Forelimb muscle (tissue), 1 donor: ENCODE results near the gene ALOX12B. TPM values are rescaled to one million over a fixed set of nuclear protein-coding genes. Genes with fewer than 3 reads are reported as not detected.
"Not testable (repeated sequence)": the region's sequence is repeated elsewhere in the genome, so short reads cannot be mapped to it uniquely, and the experiment has no call there.

ENCODE experiments used
- DNase-seq: peaks from one replicate; pipeline ENCODE4 v3.0.0-alpha.2; 2013; ENCODE audit warnings: low read depth
- polyA plus RNA-seq: library from polyadenylated mRNA; unstranded; fragments of 120-200 nt; gene quantifications from one replicate; pipeline ENCODE4 v1.2.1, GENCODE V29; 2013; ENCODE audit not compliant: insufficient read length

ALOX12B gene
- polyA plus RNA-seq, 1 donor, result not detected

DNA sequence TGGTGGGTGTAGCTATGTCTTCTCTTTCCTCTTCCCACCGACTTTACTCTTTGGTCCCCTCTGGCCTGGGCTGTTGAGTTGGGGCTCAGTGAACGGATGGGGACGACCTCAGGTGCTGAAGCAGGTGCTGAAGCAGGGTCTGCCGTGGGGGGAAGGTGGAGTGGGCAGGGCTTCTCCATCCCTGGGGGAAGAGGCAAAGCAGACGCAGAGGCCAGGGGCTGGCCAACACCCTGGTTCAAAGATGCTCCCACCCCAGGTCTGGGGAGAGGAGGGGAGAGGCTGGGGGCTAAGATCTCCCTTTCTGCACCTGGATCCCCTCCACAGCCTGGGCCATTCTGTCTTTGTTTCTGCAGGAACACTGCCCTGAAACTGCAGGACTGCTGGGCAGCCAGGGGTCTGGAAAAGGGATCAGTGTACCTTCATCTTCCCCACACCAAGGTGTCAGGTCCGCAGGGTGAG is 22.9 kb downstream of the ALOX12B start:
- DNase-seq, result no peak

DNA sequence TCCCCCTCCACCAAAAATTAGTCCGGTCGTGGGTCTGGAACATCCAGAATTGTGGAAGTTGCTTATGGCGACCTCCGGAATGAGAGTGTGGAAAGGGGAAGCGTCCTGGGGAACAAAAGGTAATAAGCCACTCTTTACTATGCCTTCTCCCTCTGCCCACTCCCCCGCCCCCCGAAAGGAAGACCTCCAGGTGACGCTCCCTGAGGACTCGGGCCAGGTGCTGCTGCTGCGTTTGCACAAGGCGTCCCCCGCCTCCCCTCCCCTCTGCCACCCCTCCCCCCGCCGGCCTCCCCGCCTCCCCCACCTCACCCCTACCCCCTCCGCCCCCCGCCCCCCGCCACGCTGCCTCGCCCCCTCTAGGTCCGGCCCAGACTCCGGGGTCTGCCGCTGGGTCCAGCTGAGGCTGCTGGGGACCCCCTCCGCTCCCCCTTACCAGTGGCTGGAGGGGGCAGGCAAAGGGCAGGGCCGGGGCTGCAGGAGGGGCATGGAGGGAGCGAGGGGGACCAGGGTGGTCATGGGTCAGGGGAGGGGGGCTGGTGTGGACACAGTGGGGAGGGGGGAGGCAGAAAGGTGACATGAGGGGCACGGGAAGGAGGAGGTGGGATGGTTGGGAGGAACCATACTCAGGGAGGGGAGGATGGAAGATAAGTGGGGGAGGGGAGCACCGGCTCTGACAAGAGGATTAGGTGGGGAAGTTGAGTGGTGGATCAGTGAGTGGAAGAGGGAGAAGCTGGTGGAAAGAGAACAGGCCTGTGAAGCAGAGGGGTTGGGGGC is 23.6 kb downstream of the ALOX12B start:
- no peak for DNase-seq

DNA sequence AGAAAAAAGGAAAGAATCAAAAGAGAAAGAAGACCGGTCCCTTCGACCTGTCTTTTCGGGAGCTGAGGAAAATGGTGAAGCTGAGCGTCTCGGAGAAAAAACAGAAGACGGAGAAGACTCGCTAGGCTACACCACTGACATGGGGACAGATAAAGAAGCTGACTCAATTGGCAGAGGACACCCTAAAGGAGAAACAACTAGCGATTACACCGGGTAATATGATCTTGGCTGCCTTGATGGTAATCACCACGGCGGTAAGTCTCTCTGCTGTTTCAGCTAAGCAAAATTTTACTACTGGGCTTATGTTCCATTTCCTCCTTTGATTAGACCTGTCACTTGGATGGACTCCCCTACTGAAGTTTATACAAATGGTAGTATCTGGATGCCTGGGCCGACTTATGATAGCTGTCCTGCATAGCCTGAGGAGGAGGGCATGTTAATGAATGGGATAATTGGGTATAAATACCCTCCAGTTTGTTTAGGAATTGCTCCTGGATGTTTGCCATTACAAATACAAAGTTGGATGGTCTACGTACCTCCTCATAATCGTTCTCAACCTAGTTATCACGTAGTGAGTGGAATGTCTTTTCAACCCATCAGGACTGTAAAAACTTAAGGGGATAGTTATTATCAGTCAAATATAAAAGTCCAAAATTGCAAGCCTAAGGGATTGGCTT is 24.6 kb downstream of the ALOX12B start:
- no peak for DNase-seq

DNA sequence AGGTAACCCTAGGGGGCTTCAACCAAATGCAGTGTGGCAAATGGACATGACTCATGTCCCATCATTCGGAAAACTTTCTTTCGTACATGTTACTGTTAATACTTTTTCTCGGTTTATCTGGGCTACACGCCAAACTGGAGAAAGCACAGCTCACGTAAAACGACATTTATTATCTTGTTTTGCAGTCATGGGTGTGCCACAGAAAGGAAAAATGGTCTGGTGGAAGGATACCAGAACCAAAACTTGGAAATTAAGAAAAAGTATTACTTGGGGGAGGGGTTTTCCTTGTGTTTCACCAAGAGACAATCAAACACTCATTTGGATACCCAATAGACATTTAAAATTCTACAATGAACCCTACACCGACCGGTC is 25.1 kb downstream of the ALOX12B start:
- DNase-seq, result no peak

DNA sequence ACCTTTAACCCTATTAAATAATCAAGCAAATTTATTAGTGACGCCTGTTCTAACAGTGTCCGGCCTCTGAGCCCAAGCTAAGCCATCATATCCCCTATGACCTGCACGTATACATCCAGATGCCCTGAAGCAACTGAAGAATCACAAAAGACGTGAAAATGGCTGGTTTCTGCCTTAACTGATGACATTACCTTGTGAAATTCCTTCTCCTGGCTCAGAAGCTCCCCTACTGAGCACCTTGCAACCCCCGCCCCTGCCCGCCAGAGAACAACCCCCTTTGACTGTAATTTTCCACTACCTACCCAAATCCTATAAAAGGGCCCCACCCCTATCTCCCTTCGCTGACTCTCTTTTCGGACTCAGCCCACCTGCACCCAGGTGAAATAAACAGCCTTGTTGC is 25.7 kb downstream of the ALOX12B start:
- not testable (repeated sequence) for DNase-seq

DNA sequence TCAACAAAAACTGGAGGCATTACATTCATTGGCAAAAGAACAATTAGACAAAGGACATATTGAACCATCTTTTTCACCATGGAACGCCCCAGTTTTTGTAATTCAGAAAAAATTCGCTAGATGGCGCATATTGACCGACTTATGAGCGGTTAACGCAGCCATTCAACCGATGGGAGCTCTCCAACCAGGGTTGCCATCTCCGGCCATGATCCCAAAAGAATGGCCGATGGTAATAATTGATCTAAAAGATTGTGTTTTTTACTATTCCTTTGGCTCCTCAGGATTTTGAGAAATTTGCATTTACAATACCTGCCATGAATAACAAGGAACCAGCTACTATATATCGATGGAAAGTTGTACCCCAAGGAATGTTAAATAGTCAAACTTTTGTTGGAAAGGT is 27.2 kb downstream of the ALOX12B start:
- no peak for DNase-seq

DNA sequence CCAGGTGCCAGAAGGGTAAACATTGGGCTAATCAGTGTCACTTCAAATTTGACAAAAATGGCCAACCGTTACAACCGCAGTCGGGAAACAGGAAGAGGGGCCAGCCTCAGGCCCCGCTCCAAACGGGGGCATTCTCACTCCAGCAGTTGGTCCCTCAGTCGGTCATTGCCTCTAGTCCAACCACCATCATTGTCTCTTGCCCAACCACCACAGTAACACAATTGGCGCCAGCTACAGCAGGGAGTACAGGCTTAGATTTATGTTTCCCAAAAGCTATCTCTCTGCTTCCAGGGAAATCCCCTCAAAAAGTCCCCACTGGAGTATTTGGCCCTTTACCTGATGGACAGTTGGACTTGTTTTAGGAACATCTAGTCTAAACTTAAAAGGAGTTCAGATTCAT is 28.4 kb downstream of the ALOX12B start:
- DNase-seq, result no peak

DNA sequence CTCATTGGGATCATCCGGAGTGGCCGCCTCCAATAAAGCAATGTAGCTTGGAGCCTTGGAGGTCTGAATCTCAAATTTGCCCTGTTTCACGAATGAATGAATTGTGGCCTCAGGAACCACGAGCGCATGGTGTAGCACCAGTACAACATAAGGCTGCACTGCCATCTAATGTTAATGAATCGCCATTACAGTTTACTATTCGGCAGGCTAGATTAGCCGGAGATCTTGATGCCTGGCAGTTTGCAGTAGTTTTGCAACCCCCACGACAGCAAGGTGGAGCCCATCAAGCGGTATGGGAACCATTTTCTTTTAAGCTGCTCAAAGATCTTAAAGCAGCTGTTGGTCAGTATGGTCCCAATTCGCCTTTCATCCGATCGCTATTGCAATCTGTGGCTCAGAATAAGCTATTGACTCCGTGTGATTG is 29.8 kb downstream of the ALOX12B start:
- no peak for DNase-seq

DNA sequence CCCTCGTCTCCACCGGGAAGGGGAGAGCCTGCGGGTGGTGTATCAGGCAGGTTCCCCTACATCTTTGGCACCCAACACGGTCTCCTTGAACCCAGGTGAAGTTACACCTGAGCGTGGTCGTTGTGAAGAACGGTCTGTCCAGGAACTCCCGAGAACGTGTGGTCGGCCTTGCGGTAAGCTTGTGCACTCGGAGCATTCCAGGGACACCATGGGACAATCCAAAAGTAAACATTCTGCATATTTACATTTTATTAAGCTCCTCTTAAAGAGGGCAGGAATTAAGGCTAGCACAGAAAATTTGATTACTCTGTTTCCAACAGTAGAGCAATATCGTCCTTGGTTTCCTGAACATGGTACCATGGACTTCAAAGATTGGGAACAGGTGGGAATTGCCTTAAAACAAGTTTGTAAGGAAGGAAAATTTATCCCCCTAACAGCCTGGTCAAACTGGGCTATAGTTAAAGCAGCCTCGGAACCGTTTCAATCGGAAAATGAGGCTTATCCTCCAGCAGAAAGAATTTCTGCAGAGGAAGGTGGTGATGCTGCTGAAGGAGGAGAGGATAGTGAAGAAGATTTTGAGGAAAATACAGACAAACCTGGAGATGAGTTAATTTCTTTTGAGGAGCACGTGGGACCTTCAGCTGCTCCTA is 30.4 kb downstream of the ALOX12B start:
- no peak for DNase-seq

DNA sequence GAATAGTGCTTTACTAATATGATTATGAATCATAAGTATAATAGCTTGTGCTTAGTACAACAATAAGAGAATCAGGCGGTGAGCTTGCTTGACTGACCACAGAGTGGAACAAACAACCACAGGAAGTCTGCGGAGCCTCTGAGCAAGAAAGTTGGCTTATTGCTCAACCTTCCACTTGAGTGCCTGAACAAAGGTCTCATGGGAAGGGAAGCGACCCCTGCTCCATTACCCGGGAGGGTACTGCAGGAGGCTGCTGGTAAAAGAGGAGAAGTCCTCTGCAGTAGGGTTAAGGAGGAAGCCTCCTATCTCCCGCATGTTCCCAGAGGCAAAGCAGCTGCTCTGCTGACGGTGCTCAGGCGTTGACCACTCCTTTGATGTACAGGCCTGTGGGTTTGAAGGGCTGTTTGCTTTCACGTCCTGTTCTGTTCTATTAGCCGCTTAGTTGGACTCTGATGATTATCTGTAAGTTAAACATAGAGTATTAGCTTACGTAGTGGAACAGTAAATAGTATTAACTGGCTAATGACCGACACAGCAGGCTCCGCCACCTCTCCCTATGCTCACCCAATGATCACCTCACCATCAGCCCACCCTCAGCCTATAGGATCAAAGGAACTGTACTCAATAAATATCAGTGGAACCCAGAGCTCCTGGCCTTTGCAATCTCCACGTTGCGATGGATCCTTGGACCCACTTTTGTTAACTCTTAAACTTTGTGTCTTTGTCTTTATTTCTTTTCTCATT is 31.1 kb downstream of the ALOX12B start:
- DNase-seq, result no peak

DNA sequence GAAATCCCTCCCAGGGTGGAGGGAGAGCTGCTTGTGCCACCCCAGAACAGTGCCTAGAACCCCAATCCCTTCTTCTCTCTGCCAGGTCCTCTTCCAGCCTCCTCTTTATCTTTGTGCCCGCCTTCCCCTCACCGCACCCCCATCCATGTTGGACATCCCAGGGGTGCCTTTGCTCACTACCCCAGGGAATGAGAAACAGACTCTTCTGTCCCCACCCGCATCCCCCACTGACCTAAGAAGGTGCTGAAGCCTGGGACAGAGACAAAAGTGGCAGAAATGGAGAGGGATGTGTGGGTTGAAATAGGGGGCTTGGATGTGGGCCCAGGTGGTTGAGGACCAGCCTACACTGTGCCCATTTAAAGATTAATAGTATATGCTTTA is 31.7 kb downstream of the ALOX12B start:
- no peak for DNase-seq

DNA sequence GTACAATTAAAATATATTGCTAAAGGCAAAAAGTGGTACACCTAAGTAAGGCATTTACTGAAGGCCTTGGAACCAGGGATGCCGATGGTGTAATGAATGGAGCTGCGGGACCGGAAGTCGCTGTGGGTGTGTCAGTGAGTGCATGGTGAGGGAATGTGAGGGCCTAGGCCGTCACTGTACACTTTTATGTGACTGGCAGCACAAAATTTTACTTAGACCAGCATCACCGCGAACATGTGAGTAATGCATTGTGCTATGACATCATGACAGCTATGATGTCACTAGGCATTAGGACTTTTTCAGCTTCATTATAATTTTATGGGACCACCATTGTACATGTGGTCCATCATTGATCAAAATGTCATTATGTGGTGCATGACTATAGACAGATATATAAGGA is 33.9 kb downstream of the ALOX12B start:
- no peak for DNase-seq

DNA sequence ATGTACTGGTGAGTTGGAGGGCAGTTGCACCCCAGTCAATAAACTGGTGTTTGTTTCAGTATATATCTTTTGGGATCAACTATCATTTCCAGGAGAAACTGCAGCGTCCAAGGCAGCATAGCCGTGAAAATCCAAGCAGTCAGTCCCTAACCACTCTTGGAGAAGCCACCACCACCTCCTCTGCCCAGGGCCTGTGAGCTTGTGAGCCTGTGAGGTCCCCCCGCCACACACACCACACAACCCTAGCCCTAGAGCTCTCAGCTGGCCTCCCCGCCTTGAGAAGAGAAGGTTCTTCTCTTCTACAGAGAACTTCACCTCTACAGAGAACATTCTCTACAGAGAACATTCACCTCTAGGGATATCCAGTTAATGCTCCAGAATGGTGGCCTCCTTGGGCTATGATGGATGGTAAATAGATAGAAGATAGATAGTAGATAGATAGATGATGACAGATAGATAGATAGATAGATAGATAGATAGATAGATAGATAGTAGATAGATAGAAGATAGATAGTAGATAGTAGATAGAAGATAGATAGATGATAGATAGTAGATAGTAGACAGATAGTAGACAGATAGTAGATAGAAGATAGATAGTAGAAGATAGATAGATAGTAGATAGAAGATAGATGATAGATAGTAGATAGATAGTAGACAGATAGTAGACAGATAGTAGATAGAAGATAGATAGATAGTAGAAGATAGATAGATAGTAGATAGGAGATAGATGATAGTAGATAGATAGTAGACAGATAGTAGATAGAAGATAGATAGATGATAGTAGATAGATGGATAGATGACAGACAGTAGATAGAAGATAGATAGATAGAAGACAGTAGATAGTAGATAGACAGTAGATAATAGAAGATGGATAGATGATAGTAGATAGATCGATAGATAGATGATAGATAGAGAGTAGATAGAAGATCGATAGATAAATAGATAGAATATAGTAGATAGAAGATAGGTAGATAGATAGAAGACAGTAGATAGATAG is 35.0 kb downstream of the ALOX12B start:
- no peak for DNase-seq

DNA sequence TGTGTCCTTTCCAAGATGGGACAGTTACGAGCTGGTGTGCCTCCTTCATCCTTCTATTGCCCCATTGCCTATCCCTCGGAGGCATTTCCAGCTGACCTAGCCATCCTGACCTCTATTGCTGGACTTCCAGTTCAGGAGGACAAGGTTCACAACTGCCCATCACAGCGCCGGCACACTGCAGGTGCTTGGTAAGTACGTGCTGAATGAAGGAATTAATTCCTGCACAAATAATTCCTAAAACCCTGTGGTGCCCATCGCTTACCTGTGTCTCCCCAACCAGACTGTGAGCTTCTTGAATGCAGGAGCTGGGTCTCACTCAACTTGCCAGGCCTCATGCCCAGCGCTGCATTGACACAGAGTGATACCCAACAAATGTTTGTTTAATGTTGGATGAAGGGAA is 35.7 kb downstream of the ALOX12B start:
- DNase-seq, result no peak

DNA sequence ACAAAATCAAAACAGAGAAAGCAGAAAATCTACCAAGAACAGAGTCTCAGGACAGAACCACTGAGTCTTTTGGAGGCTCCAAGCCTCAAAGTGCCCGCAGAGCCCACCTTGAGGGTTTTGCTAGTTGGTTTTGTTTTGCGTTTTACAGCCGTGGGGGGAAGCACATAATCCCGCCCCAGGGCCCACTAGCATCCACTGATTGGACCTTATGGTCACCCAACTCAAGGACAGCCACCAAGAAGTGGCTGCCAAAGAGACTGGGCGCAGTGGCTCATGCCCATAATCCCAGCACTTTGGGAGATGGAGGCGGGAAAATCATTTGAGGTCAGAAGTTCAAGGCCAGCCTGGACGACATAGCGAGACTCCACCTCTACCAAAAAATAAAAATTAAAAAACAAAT is 38.8 kb downstream of the ALOX12B start:
- no peak for DNase-seq

DNA sequence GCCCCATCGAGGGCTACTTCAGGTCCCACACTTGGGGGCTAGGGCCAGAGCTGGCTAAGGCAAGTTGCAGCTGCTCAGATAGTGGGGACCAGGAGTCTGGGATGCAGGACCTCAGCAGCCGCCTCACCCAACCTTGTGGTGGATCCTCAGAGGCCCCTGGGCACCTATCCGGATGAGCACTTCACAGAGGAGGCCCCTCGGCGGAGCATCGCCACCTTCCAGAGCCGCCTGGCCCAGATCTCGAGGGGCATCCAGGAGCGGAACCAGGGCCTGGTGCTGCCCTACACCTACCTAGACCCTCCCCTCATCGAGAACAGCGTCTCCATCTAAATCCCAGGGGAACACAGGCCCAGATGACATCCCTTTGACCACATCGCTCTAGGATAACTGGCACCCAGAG is 39.3 kb downstream of the ALOX12B start:
- DNase-seq, result no peak

DNA sequence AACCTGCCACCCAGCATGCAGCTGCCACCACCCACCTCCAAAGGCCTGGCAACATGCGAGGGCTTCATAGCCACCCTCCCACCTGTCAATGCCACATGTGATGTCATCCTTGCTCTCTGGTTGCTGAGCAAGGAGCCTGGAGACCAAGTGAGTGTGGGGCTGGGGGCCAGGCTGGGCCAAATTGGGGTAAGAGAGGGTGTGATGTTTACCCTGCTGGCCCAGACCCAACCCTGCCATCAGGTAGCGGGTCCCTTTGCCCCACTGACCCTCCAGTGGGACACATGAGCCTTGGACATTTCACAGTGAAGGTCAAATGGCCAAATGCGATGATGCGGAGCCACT is 39.8 kb downstream of the ALOX12B start:
- DNase-seq, result no peak

DNA sequence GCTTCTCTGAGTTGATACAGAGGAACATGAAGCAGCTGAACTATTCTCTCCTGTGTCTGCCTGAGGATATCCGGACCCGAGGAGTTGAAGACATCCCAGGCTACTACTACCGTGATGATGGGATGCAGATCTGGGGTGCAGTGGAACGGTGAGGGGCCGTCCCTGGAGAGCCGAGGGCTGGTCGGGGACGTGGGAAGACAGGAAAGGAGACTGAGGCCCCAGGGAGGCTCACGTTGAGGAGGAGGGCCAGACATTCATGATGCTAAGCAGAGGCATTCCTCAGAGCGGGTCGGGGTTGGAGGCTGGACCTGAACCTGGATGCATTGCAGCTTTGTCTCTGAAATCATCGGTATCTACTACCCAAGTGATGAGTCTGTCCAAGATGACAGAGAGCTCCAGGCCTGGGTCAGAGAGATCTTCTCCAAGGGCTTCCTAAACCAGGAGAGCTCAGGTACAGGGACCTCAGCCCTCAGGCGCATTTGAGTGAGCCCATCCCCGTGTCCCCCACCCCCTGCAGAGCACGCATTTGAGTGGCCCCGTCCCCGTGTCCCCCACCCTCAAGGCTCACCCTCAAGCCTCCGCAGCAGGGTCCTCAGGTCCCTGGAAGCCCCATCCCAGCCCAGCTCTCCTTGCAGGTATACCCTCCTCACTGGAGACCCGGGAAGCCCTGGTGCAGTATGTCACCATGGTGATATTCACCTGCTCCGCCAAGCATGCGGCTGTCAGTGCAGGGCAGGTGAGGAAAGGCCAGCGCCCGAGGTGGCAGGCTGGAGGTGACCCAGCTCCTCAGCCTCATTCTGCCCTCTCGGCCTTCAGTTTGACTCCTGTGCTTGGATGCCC is 40.4 kb downstream of the ALOX12B start:
- DNase-seq, result no peak

DNA sequence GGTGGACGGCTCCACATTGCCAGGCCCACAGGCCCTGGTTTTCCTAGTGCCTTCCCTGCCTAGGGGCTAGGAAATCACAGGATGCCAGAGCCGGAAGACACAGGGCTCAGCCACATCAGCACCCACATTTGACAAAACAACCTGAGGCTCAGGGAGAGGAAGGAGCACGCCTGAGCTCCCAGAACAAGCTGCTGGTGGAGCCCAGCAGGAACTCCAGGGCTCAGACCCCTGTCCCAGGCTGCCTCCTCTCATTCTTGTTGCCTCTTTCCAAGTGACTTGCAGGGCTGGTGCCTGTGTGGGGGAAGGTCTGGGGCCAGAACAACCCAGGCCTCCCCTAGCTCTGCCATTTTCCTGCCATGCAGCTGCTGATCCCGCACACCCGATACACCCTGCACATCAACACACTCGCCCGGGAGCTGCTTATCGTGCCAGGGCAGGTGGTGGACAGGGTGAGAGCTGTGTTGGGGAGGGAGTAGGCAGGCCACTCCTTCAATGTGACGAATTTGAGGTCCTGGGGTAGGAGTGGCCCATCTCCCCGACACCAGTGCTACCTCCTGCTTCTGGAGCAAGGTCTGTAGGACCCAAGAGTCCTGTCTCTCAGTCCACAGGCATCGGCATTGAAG is 41.1 kb downstream of the ALOX12B start:
- no peak for DNase-seq
